Upper lobe of left lung (tissue), 4 donors: ENCODE data around the gene CDH2.

ENCODE experiments used
- POLR2AphosphoS5 ChIP-seq, 2 donors: sonication (generic); formaldehyde crosslinking; IDR thresholded peaks; one replicate each; pipeline ENCODE4 v1.5.1; 2017; ENCODE audit warnings: antibody characterized with exemption in 2 of 2
- TF ChIP-seq, protein P1 (sequence below), 6 experiments: fragments of 450-650 bp in 4 of 6; fragments of 200-600 bp in 2 of 6; sonication (generic) in 2 of 6; IDR thresholded peaks; one replicate each; pipeline ENCODE4 v1.5.1; 2016 to 2019; ENCODE audit warnings: antibody characterized with exemption in 6 of 6

DNA sequence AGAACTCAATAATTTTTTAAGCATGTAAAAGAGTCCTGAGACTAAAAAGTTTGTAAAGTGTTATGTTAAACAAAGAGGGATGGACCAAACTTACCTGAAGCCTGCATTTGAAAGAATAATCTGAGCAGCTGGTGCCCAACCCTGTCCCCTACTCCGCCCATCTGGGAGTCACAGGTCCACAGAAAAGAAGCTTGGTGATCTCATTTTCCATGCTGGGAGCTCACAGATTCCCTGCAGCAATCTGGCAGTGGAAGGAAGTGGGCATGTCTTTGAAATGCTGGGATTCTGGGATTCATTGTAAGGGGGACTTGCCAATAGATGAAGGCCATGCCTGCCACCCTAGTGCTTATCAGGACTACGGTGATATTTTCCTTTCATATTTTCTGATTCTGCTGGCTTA lies 17.9 kb downstream of the CDH2 start:
- TF ChIP-seq, protein P1, sequence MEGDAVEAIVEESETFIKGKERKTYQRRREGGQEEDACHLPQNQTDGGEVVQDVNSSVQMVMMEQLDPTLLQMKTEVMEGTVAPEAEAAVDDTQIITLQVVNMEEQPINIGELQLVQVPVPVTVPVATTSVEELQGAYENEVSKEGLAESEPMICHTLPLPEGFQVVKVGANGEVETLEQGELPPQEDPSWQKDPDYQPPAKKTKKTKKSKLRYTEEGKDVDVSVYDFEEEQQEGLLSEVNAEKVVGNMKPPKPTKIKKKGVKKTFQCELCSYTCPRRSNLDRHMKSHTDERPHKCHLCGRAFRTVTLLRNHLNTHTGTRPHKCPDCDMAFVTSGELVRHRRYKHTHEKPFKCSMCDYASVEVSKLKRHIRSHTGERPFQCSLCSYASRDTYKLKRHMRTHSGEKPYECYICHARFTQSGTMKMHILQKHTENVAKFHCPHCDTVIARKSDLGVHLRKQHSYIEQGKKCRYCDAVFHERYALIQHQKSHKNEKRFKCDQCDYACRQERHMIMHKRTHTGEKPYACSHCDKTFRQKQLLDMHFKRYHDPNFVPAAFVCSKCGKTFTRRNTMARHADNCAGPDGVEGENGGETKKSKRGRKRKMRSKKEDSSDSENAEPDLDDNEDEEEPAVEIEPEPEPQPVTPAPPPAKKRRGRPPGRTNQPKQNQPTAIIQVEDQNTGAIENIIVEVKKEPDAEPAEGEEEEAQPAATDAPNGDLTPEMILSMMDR (IDR thresholded peaks at IDR 0.05), result no peak
- TF ChIP-seq POLR2AphosphoS5 (IDR thresholded peaks at IDR 0.05), result no peak
